Mucosa of descending colon (tissue), 3 donors: ENCODE results near the gene ATRNL1. TPM values are rescaled to one million over a fixed set of nuclear protein-coding genes. Genes with fewer than 3 reads are reported as not detected.
"Not testable (repeated sequence)": the region's sequence is repeated elsewhere in the genome, so short reads cannot be mapped to it uniquely, and the experiment has no call there.

Source experiments
- ATAC-seq: fragments of 200-7000 bp; cut with Tn5 transposase; one replicate; pipeline ENCODE4 v1.9.1; 2020; ENCODE audit warnings: mild to moderate bottlenecking, moderate library complexity
- DNase-seq, 3 donors: peaks; one replicate each; pipeline ENCODE4 v3.0.0-alpha.2; 2020
- H3K36me3 ChIP-seq: fragments of 200-600 bp; one replicate; pipeline ENCODE4 v1.8.0; 2021; ENCODE audit warnings: low read depth, mild to moderate bottlenecking
- H3K4me1 ChIP-seq: fragments of 200-600 bp; one replicate; pipeline ENCODE4 v1.8.0; 2021; ENCODE audit warnings: low read depth, mild to moderate bottlenecking
- H3K4me3 ChIP-seq: fragments of 200-600 bp; one replicate; pipeline ENCODE4 v1.8.0; 2021; ENCODE audit warnings: mild to moderate bottlenecking
- H3K9me3 ChIP-seq: fragments of 200-600 bp; one replicate; pipeline ENCODE4 v1.8.0; 2021; ENCODE audit warnings: mild to moderate bottlenecking
- intact Hi-C, 2 donors: fragments of 100-400 bp; cut with DNase I in 1 of 2; cut with micrococcal nuclease in 1 of 2; formaldehyde crosslinking; loops; one replicate each; pipeline versions ENCODE4 v1.11.0 to v1.11.1; 2022; cut with DNase I, micrococcal nuclease
- total RNA-seq, 3 donors: library from RNA; stranded (reverse); fragmentation: NEBNext Ultra II Directional in 2 of 3; extraction: Animal tissue kit (Norgen Biotek cat#: 25700) in 2 of 3; gene quantifications; one replicate each; pipeline versions ENCODE4 v1.2.1 to v1.2.4, GENCODE V29; 2021 to 2023
- TF ChIP-seq, protein P1 (sequence below): fragments of 200-600 bp; IDR thresholded peaks from one replicate; pipeline ENCODE4 v1.8.0; 2022; ENCODE audit warnings: antibody characterized with exemption, mild to moderate bottlenecking
- donor health status: DM: no; HTN: no; CAD: no; lungs with moderate emphysema.
- donor health status: DM: no; HTN: no; CAD: no.
- donor health status: DM: no; HTN: yes; CAD: no.

Gene ATRNL1
- total RNA-seq, 3 donors from 2014 or later = 0.58 to 61.7 (median 1.8) TPM

GRCh38 chr10:115092555-115093285 is 445 bp upstream of the ATRNL1 start:
- H3K4me1 ChIP-seq = peaks cover 3% of the 10 kb centered on the region
- no peaks in the 10 kb centered on the region for H3K9me3 ChIP-seq
- intact Hi-C loops = no loop called here
- TF ChIP-seq, protein P1, sequence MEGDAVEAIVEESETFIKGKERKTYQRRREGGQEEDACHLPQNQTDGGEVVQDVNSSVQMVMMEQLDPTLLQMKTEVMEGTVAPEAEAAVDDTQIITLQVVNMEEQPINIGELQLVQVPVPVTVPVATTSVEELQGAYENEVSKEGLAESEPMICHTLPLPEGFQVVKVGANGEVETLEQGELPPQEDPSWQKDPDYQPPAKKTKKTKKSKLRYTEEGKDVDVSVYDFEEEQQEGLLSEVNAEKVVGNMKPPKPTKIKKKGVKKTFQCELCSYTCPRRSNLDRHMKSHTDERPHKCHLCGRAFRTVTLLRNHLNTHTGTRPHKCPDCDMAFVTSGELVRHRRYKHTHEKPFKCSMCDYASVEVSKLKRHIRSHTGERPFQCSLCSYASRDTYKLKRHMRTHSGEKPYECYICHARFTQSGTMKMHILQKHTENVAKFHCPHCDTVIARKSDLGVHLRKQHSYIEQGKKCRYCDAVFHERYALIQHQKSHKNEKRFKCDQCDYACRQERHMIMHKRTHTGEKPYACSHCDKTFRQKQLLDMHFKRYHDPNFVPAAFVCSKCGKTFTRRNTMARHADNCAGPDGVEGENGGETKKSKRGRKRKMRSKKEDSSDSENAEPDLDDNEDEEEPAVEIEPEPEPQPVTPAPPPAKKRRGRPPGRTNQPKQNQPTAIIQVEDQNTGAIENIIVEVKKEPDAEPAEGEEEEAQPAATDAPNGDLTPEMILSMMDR = no peak
- peak; percentile 57 for ATAC-seq
- peak in 1 of 3 donors; percentile 2 for DNase-seq
- H3K4me3 ChIP-seq = no peak overlapping the region
- H3K36me3 ChIP-seq = no peaks in the 10 kb centered on the region

- Histone ChIP-seq H3K9me3 (no peaks in the 10 kb centered on the region), H3K36me3 (no peaks in the 10 kb centered on the region), H3K4me1 (peaks cover 3% of the 10 kb centered on the region), H3K4me3 (no peak overlapping the region)
- TF ChIP-seq, protein P1 = no peak
- ATAC-seq (peak; percentile 74), DNase-seq (peak; percentile 4 to 51 (median 34))
- intact Hi-C loops = no loop called here
These were observed 727 bp downstream of the ATRNL1 start for GRCh38 chr10:115093776-115094408.

DNA sequence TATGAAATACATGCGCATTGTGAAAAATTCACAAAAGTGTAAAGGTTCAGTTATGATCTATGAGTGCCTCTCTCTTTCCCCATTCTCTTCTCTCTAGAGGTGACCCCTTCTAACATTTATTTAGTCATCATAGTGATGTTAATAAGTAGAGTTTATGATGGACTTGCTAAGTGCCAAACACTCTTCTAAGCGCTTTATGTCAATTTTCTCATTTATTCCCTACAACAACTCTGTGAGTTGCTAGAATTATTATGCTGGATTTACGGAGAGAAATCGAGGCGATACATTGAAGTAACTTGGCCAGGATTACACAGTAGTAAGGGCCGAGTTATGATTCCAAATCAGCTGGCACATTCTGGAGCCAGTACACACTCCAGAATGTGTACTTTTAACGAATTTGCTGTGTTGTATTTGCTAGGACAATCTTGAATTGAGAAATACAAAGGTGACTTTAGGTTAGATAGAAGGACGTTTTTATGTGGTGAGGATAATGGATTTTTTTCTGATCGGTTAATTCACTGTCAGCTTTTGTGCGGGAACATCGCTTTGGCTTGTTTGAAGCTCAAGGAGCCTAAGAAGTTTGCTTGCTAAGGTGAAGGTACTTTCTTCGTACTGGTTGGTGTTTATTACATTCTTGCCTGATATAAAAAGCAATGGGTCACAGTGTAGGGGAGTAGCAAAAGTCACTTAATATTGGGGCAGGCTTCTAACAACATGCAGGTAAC is 1.4 kb downstream of the ATRNL1 start:
- Histone ChIP-seq H3K4me1 (peaks cover 3% of the 10 kb centered on the region), H3K36me3 (no peaks in the 10 kb centered on the region), H3K9me3 (no peaks in the 10 kb centered on the region), H3K4me3 (no peak overlapping the region)
- intact Hi-C loops = no loop called here
- DNase-seq = no peak
- ATAC-seq = no peak
- TF ChIP-seq, protein P1 = no peak

DNA sequence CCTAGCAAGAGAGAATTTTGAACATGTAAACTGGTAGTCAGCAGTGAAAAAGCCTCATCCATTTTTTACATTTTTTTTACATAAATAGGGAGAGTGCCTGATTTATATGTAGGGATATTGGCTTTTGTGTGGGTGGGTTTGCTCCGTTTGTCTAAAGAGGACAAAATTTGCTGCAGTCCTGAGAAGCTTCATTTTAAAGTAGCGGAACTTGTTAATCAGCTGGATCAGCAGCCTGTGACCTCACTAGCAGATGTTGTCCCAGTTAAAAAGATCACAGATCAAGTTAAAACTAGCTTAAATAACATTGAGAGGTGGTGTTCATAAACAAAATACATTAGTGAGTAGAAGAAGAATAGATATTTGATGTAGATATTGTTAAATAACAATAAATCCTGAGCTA is 2.6 kb downstream of the ATRNL1 start:
- ATAC-seq = no peak
- TF ChIP-seq, protein P1 = no peak
- intact Hi-C loops = no loop called here
- DNase-seq = no peak
- Histone ChIP-seq H3K4me3 (no peak overlapping the region), H3K36me3 (no peaks in the 10 kb centered on the region), H3K9me3 (no peaks in the 10 kb centered on the region), H3K4me1 (peaks cover 3% of the 10 kb centered on the region)

- H3K9me3 ChIP-seq = peaks cover 13% of the 10 kb centered on the region
- ATAC-seq = no peak
- no peak for DNase-seq
- no peak overlapping the region for H3K4me3 ChIP-seq
- H3K36me3 ChIP-seq = no peaks in the 10 kb centered on the region
- intact Hi-C loops = no loop called here
- no peaks in the 10 kb centered on the region for H3K4me1 ChIP-seq
- TF ChIP-seq, protein P1 = no peak
These were observed 10.5 kb downstream of the ATRNL1 start for GRCh38 chr10:115103700-115104099.

DNA sequence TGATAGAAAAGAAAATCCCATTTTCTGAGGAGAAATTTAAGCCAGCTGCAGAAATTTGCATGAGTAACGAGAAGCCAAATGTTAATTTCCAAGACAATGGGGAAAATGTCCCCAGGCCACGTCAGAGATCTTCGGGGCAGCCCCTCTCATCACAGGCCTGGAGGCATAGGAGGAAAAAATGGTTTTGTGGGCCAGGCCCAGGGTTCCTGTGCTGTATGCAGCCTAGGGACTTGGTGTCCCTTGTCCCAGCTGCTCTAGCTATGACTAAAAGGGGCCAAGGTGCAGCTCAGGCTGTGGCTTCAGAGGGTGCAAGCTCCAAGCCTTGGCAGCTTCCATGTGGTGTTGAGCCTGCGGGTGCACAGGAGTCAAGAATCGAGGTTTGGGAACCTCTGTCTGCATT is 12.2 kb downstream of the ATRNL1 start:
- H3K36me3 ChIP-seq, DNase-seq, H3K4me3 ChIP-seq, intact Hi-C loops, ATAC-seq, H3K4me1 ChIP-seq: not testable (repeated sequence)
- H3K9me3 ChIP-seq = peaks cover 13% of the 10 kb centered on the region
